H1 (cell line): ENCODE measurements around the gene MAGI2. TPM values are rescaled to one million over a fixed set of nuclear protein-coding genes. Genes with fewer than 3 reads are reported as not detected.

Source experiments
- CTCF ChIA-PET: fragments of 300-600 bp; sonication (Branson Sonifier 250); formaldehyde crosslinking; loops from one replicate; lab custom pipeline; 2021; ENCODE audit not compliant: partially characterized antibody; lab: Charles Lee
- POLR2A ChIA-PET: fragments of 300-600 bp; sonication (Branson Sonifier 250); formaldehyde crosslinking; loops from one replicate; lab custom pipeline; 2021; ENCODE audit warnings: inconsistent platforms; ENCODE audit not compliant: partially characterized antibody; lab: Charles Lee
- DNase-seq, 2 experiments: peaks; one replicate each; pipeline versions ENCODE4 v3.0.0 to v3.0.0-alpha.2; 2010 to 2022; ENCODE audit warnings: low spot score in 2 of 2, low read depth in 1 of 2, mixed read lengths in 1 of 2
- FAIRE-seq: peaks from 2 replicates; lab custom pipeline; 2011; peaks lifted over from hg19 to GRCh38; lab: Jason Lieb, UNC
- H2AFZ ChIP-seq: 2 replicates; pipeline ENCODE4 v1.8.1; 2012; ENCODE audit warnings: low read length, inconsistent platforms
- H2AK5ac ChIP-seq: 2 replicates; pipeline ENCODE4 v1.6.1; 2013; ENCODE audit warnings: low read depth, low read length
- H2BK120ac ChIP-seq: replicated peaks from 2 replicates; pipeline ENCODE3; 2013; ENCODE audit warnings: low read depth, low read length, inconsistent platforms
- H2BK12ac ChIP-seq: 2 replicates; pipeline ENCODE4 v1.6.1; 2013; ENCODE audit warnings: low read depth, low read length
- H2BK15ac ChIP-seq: 2 replicates; pipeline ENCODE4 v1.6.1; 2013; ENCODE audit warnings: low read length
- H2BK20ac ChIP-seq: 2 replicates; pipeline ENCODE4 v1.6.1; 2013; ENCODE audit warnings: low read length
- H2BK5ac ChIP-seq: 2 replicates; pipeline ENCODE4 v1.6.1; 2013; ENCODE audit warnings: low read depth, low read length
- H3K14ac ChIP-seq: 2 replicates; pipeline ENCODE4 v1.6.1; 2013; ENCODE audit warnings: inconsistent platforms; ENCODE audit not compliant: insufficient read length
- H3K18ac ChIP-seq: 2 replicates; pipeline ENCODE4 v1.6.1; 2013; ENCODE audit warnings: low read length; ENCODE audit errors: extremely low read depth
- H3K23ac ChIP-seq: 2 replicates; pipeline ENCODE4 v1.6.1; 2013; ENCODE audit warnings: inconsistent platforms; ENCODE audit not compliant: insufficient read length
- H3K23me2 ChIP-seq: 2 replicates; pipeline ENCODE4 v1.6.1; 2013; ENCODE audit warnings: low read depth, low read length
- H3K27ac ChIP-seq: 2 replicates; pipeline ENCODE4 v1.6.1; 2011; ENCODE audit warnings: low read depth, low read length, inconsistent platforms
- H3K27me3 ChIP-seq, 4 experiments: replicated peaks in 1 of 4; 1 replicate in 1 of 4; 2 replicates in 3 of 4; pipeline versions ENCODE4 v1.6.1 to v1.8.1; 2011 to 2013; ENCODE audit warnings: low read length in 3 of 4, mild to moderate bottlenecking in 3 of 4, inconsistent platforms in 2 of 4, mixed read lengths in 2 of 4, moderate library complexity in 1 of 4; ENCODE audit not compliant: control insufficient read depth in 3 of 4, insufficient read depth in 3 of 4; ENCODE audit errors: extremely low read depth in 1 of 4
- H3K36me3 ChIP-seq, 4 experiments: 2 replicates each; pipeline versions ENCODE4 v1.6.1 to v1.8.1; 2011 to 2013; ENCODE audit warnings: mild to moderate bottlenecking in 4 of 4, low read length in 3 of 4, moderate library complexity in 2 of 4, control low read depth in 1 of 4, inconsistent platforms in 1 of 4; ENCODE audit not compliant: insufficient read depth in 4 of 4, control insufficient read depth in 2 of 4
- H3K4ac ChIP-seq: replicated peaks from 2 replicates; pipeline ENCODE3; 2013; ENCODE audit warnings: low read length, low read depth, mixed read lengths, inconsistent platforms; ENCODE audit not compliant: insufficient read length
- H3K4me1 ChIP-seq, 4 experiments: replicated peaks in 1 of 4; 1 replicate in 1 of 4; 2 replicates in 3 of 4; pipeline versions ENCODE4 v1.6.1 to v1.8.1; 2011 to 2013; ENCODE audit warnings: low read length in 3 of 4, inconsistent platforms in 2 of 4, mixed read lengths in 1 of 4; ENCODE audit not compliant: insufficient read depth in 4 of 4, control insufficient read depth in 3 of 4
- H3K4me2 ChIP-seq, 2 experiments: 2 replicates each; pipeline versions ENCODE4 v1.6.1 to v1.8.1; 2011 to 2013; ENCODE audit warnings: low read depth in 2 of 2, low read length in 2 of 2, control low read depth in 1 of 2, inconsistent platforms in 1 of 2, mild to moderate bottlenecking in 1 of 2; ENCODE audit not compliant: insufficient read depth in 1 of 2
- H3K4me3 ChIP-seq, 4 experiments: fragments of 200-600, 300-600 bp in 1 of 4; sonication (generic), shearing (Covaris generic), sonication (Bioruptor Twin) in 1 of 4; 2 replicates each; pipeline versions ENCODE4 v1.5.1 to v1.8.1; 2011 to 2016; ENCODE audit warnings: low read length in 4 of 4, low read depth in 3 of 4, control low read depth in 2 of 4, inconsistent platforms in 2 of 4, mild to moderate bottlenecking in 2 of 4, mixed read lengths in 1 of 4, moderate library complexity in 1 of 4; ENCODE audit not compliant: insufficient read depth in 2 of 4; ENCODE audit errors: extremely low read depth in 1 of 4
- H3K56ac ChIP-seq: replicated peaks from 2 replicates; pipeline ENCODE3; 2013; ENCODE audit warnings: low read depth, mild to moderate bottlenecking, mixed read lengths, low read length, inconsistent platforms; ENCODE audit not compliant: insufficient read length
- H3K79me1 ChIP-seq: 2 replicates; pipeline ENCODE4 v1.6.1; 2013; ENCODE audit warnings: low read depth, low read length, control low read depth
- H3K79me2 ChIP-seq, 2 experiments: 2 replicates each; pipeline versions ENCODE4 v1.6.1 to v1.8.1; 2012 to 2013; ENCODE audit warnings: low read length in 2 of 2, mild to moderate bottlenecking in 2 of 2, inconsistent platforms in 1 of 2; ENCODE audit not compliant: insufficient read depth in 2 of 2, control insufficient read depth in 1 of 2
- H3K9ac ChIP-seq, 4 experiments: replicated peaks in 1 of 4; 1 replicate in 1 of 4; 2 replicates in 3 of 4; pipeline versions ENCODE4 v1.6.1 to v1.8.1; 2011 to 2013; ENCODE audit warnings: low read depth in 3 of 4, low read length in 3 of 4, control low read depth in 2 of 4, mild to moderate bottlenecking in 2 of 4, moderate library complexity in 2 of 4, inconsistent platforms in 1 of 4; ENCODE audit errors: extremely low read depth in 1 of 4
- H3K9me3 ChIP-seq, 2 experiments: 2 replicates each; pipeline versions ENCODE4 v1.6.1 to v1.8.1; 2012 to 2013; ENCODE audit warnings: mild to moderate bottlenecking in 2 of 2, moderate library complexity in 2 of 2, control low read depth in 1 of 2, inconsistent platforms in 1 of 2, low read depth in 1 of 2, low read length in 1 of 2, mixed read lengths in 1 of 2; ENCODE audit not compliant: insufficient read depth in 2 of 2
- H4K20me1 ChIP-seq, 2 experiments: replicated peaks in 1 of 2; 2 replicates each; pipeline versions ENCODE3 to v1.8.1; 2011 to 2013; ENCODE audit warnings: inconsistent platforms in 2 of 2, low read length in 2 of 2, mild to moderate bottlenecking in 1 of 2; ENCODE audit not compliant: insufficient read depth in 2 of 2, control insufficient read depth in 1 of 2
- H4K5ac ChIP-seq: 2 replicates; pipeline ENCODE4 v1.6.1; 2013; ENCODE audit warnings: low read length, low read depth, mixed read lengths, inconsistent platforms; ENCODE audit not compliant: insufficient read length
- H4K8ac ChIP-seq: 2 replicates; pipeline ENCODE4 v1.8.0; 2013; ENCODE audit warnings: mild to moderate bottlenecking, moderate library complexity, low read length, inconsistent platforms; ENCODE audit not compliant: insufficient read depth; ENCODE audit errors: extremely low read depth
- H4K91ac ChIP-seq: replicated peaks from 2 replicates; pipeline ENCODE3; 2013; ENCODE audit warnings: low read length, mixed read lengths, inconsistent platforms; ENCODE audit not compliant: insufficient read length
- BRCA1 ChIP-seq: IDR thresholded peaks from 2 replicates; pipeline ENCODE4 v1.6.1; 2012; ENCODE audit warnings: low read depth, low read length, improper control_type of control experiment
- CEBPB ChIP-seq: IDR thresholded peaks from 2 replicates; pipeline ENCODE4 v1.6.1; 2012; ENCODE audit warnings: low read depth, low read length
- CREB1 ChIP-seq: IDR thresholded peaks from 2 replicates; pipeline ENCODE4 v1.6.1; 2012; ENCODE audit warnings: inconsistent platforms
- EP300 ChIP-seq, 2 experiments: IDR thresholded peaks; 1 replicate in 1 of 2; 2 replicates in 1 of 2; pipeline ENCODE4 v1.6.1; 2011 to 2012; ENCODE audit warnings: low read depth in 2 of 2, low read length in 2 of 2, mild to moderate bottlenecking in 2 of 2, borderline replicate concordance in 1 of 2, inconsistent platforms in 1 of 2, moderate library complexity in 1 of 2
- HDAC2 ChIP-seq, 2 experiments: fragments of 300-600 bp in 1 of 2; sonication (generic) in 1 of 2; IDR thresholded peaks; 2 replicates each; pipeline ENCODE4 v1.6.1; 2011 to 2012; ENCODE audit warnings: low read depth in 2 of 2, low read length in 2 of 2, mild to moderate bottlenecking in 2 of 2, moderate library complexity in 2 of 2, borderline replicate concordance in 1 of 2, inconsistent platforms in 1 of 2
- RFX5 ChIP-seq: IDR thresholded peaks from 2 replicates; pipeline ENCODE4 v1.6.1; 2011; ENCODE audit warnings: low read depth, low read length, improper control_type of control experiment, borderline replicate concordance
- SAP30 ChIP-seq: fragments of 300-600 bp; sonication (generic); IDR thresholded peaks from 2 replicates; pipeline ENCODE4 v1.7.1; 2012; ENCODE audit warnings: low read length, moderate library complexity, mild to moderate bottlenecking, inconsistent platforms; ENCODE audit not compliant: insufficient read depth, insufficient replicate concordance
- SIRT6 ChIP-seq: IDR thresholded peaks from one replicate; pipeline ENCODE4 v1.7.1; 2012; ENCODE audit warnings: low read length, inconsistent platforms
- SIX5 ChIP-seq: IDR thresholded peaks from 2 replicates; pipeline ENCODE4 v1.6.1; 2011; ENCODE audit warnings: mild to moderate bottlenecking, low read depth, low read length
- SP2 ChIP-seq: IDR thresholded peaks from 2 replicates; pipeline ENCODE4 v1.6.1; 2012; ENCODE audit warnings: mild to moderate bottlenecking, low read length, inconsistent platforms
- SP4 ChIP-seq: IDR thresholded peaks from 2 replicates; pipeline ENCODE4 v1.6.1; 2012; ENCODE audit warnings: low read length, inconsistent platforms
- TAF7 ChIP-seq: optimal IDR thresholded peaks from 2 replicates; pipeline ENCODE3; 2011; ENCODE audit warnings: low read depth, mild to moderate bottlenecking, inconsistent platforms, low read length, moderate library complexity, borderline replicate concordance
- TBP ChIP-seq: IDR thresholded peaks from 2 replicates; pipeline ENCODE4 v1.6.1; 2011; ENCODE audit warnings: low read depth, low read length, improper control_type of control experiment
- YY1 ChIP-seq: IDR thresholded peaks from 2 replicates; pipeline ENCODE4 v1.6.1; 2011; ENCODE audit warnings: low read depth, mild to moderate bottlenecking, low read length
- WGBS, 2 experiments: shearing (Covaris generic) in 1 of 2; methylation state at CpG; one replicate each; pipeline versions ENCODE4 v1.1.6 to v1.1.7; 2013 to 2015; ENCODE audit warnings: low lambda C conversion rate in 2 of 2, mixed read lengths in 2 of 2, inconsistent platforms in 1 of 2, low coverage in 1 of 2, missing lambda C conversion rate in 1 of 2; ENCODE audit not compliant: insufficient replicate concordance in 2 of 2, insufficient coverage in 1 of 2, insufficient read length in 1 of 2; ENCODE audit errors: extremely low coverage in 1 of 2, missing lambda C conversion rate in 1 of 2; 5-methylcytosine and 5-hydroxymethylcytosine counted together
- polyA plus RNA-seq, 7 experiments: library from polyadenylated mRNA; depleted of rRNA in 3 of 7; stranded (reverse) in 5 of 7; unstranded in 2 of 7; fragments of >200 nt in 5 of 7; fragments of 200-250 nt in 2 of 7; gene quantifications; 1 replicate in 5 of 7; 2 replicates in 1 of 7; 4 replicates in 1 of 7; pipeline versions ENCODE4 v1.2.1 to v1.2.3, GENCODE V29; 2011 to 2013; ENCODE audit warnings: missing spikeins in 2 of 7, mixed read lengths in 2 of 7
- total RNA-seq: library from RNA; stranded (reverse); fragmentation: NEBNext Ultra II Directional; extraction: Animal tissue kit (Norgen Biotek cat#: 25700); gene quantifications from 2 replicates; pipeline ENCODE4 v1.2.1, GENCODE V29; 2021

The MAGI2 gene
- total and polyA plus RNA-seq, 2 of the 8 experiments (the other 6 are each of a cell fraction or from before 2014, with no cell fraction given), result 6.0 to 27.3 TPM

GRCh38 chr7:78359836-78360235, 1093.6 kb downstream of the MAGI2 start:
- no peak overlapping the region for H4K5ac ChIP-seq
- H4K20me1 ChIP-seq, result peaks cover 0 to 1% of the 10 kb centered on the region in 2 experiments
- H3K27me3 ChIP-seq, result no peaks in the 10 kb centered on the region
- no peak overlapping the region for H3K9ac ChIP-seq
- no peak for DNase-seq
- H3K9me3 ChIP-seq, result no peaks in the 10 kb centered on the region
- H4K8ac ChIP-seq, result no peak overlapping the region
- H3K4me1 ChIP-seq, result no peaks in the 10 kb centered on the region
- H3K79me2 ChIP-seq, result no peaks in the 10 kb centered on the region
- H2AK5ac ChIP-seq, result no peak overlapping the region
- no peak overlapping the region for H3K14ac ChIP-seq
- no peaks in the 10 kb centered on the region for H3K79me1 ChIP-seq
- H3K23me2 ChIP-seq, result no peaks in the 10 kb centered on the region
- no peak overlapping the region for H2BK20ac ChIP-seq
- H3K56ac ChIP-seq, result no peak overlapping the region
- no peak overlapping the region for H3K4me2 ChIP-seq
- H3K27ac ChIP-seq, result no peak overlapping the region
- H2BK15ac ChIP-seq, result no peak overlapping the region
- 100% methylated on average over 1 of the region's 1 CpG; no CpG with 5 or more reads in 1 of the 2 experiments for WGBS, 2 experiments
- no peak overlapping the region for H3K4me3 ChIP-seq
- no peaks in the 10 kb centered on the region for H3K36me3 ChIP-seq
- no peak overlapping the region for H2BK5ac ChIP-seq
- FAIRE-seq, result no peak
- ChIA-PET CTCF (interaction anchor here (0.7 to 1.9 kb wide), 4 partner anchors 10 to 327 kb away, joined by 3 to 10 read pairs (median 4); no protein-coding TSS in a partner anchor), POLR2A (no interaction called here)
- H2BK12ac ChIP-seq, result no peak overlapping the region
- H2AFZ ChIP-seq, result no peak overlapping the region
- H4K91ac ChIP-seq, result no peak overlapping the region
- H2BK120ac ChIP-seq, result no peak overlapping the region
- H3K23ac ChIP-seq, result no peak overlapping the region
- H3K18ac ChIP-seq, result no peak overlapping the region
- no peak overlapping the region for H3K4ac ChIP-seq
- TF ChIP-seq SAP30 (no peak), CREB1 (no peak), HDAC2 (IDR thresholded peaks at IDR 0.05; ENCODE audit: borderline replicate concordance in 1 of 2, low read depth in 2 of 2, low read length in 2 of 2) (no peak), BRCA1 (no peak), EP300 (IDR thresholded peaks at IDR 0.05; ENCODE audit: borderline replicate concordance in 1 of 2, low read depth in 2 of 2, low read length in 2 of 2) (no peak), SIX5 (no peak), SP4 (no peak), CEBPB (no peak), YY1 (no peak), SP2 (no peak), TAF7 (no peak), SIRT6 (no peak), TBP (no peak), RFX5 (no peak)
